ENCODE data around the gene KLHL3. TPM values are rescaled to one million over a fixed set of nuclear protein-coding genes. Genes with fewer than 3 reads are reported as not detected.

The KLHL3 gene
- total and polyA plus RNA-seq, 9 of the 15 experiments (the other 6 are each of a cell fraction or from before 2014, with no cell fraction given): under 0.01 to 1.5 (median 0.22) TPM

DNA sequence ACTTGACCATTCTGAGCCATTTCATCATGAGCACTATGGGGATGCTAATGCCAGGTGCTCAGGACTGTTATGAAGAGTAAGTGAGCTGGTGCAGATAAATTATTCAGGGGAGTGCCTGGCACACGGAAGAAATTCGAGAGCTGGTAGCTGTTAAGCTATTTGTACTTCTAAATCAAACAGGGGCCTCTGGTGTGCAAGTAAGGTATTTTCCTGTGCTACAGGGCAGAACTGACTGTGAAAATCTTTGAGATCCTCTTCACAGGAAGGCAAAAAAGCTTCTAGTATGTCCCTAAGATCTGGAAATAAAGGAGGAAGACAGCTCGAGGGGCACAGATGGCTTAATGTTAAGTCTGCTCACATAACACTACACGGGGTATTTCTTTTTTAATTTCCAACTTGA, 130.5 kb downstream of the KLHL3 start:
- Histone ChIP-seq H3K4me1 (replicated peaks in 1 of 2; ENCODE audit: control insufficient read depth in 2 of 2, insufficient read depth in 2 of 2, low read length in 2 of 2) (no peaks in the 10 kb centered on the region), H2AFZ (ENCODE audit: low read depth, low read length) (no peak overlapping the region), H3K9me3 (replicated peaks; ENCODE audit: control insufficient read depth, insufficient read depth, low read depth, low read length) (no peaks in the 10 kb centered on the region), H3K27me3 (ENCODE audit: control insufficient read depth in 2 of 2, insufficient read depth in 2 of 2, low read length in 2 of 2) (peaks cover 9 to 27% of the 10 kb centered on the region in 2 experiments; a peak in 4 of 5 replicates), H3K36me3 (ENCODE audit: control insufficient read depth, insufficient read depth, low read length) (no peaks in the 10 kb centered on the region), H4K20me1 (replicated peaks; ENCODE audit: control insufficient read depth, insufficient read depth, low read length) (no peaks in the 10 kb centered on the region), H3K4me2 (ENCODE audit: insufficient read depth, low read length) (no peak overlapping the region), H3K9ac (ENCODE audit: insufficient read depth in 1 of 2, low read depth in 2 of 2, low read length in 2 of 2) (no peak overlapping the region), H3K4me3 (no peak overlapping the region), H3K79me2 (ENCODE audit: control insufficient read depth, insufficient read depth, low read length) (no peaks in the 10 kb centered on the region), H3K9me1 (ENCODE audit: control insufficient read depth, insufficient read depth, low read length) (no peaks in the 10 kb centered on the region), H3K27ac (ENCODE audit: extremely low read depth, low read depth, low read length) (no peak overlapping the region)
- ChIA-PET POLR2A (interaction anchor here (0.5 kb wide), 1 partner anchor 10 kb away, joined by 3 read pairs; no protein-coding TSS in a partner anchor), CTCF (ENCODE audit: low intra/inter-chr PET ratio) (no interaction called here)
- no peak for DNase-seq (ENCODE audit: extremely low read depth in 1 of 4, low spot score in 3 of 4)
- no peak for ATAC-seq
- intact Hi-C loops (cut with micrococcal nuclease) (no loop called here), in situ Hi-C loops (cut with MboI) (no loop called here)
- 0% methylated on average over 4 of the region's 4 CpGs for WGBS (ENCODE audit: insufficient coverage, low coverage, missing lambda C conversion rate)
- FAIRE-seq: no peak
- BruUV-seq (replicated peaks): no TSS peak
- TF ChIP-seq, protein P1, sequence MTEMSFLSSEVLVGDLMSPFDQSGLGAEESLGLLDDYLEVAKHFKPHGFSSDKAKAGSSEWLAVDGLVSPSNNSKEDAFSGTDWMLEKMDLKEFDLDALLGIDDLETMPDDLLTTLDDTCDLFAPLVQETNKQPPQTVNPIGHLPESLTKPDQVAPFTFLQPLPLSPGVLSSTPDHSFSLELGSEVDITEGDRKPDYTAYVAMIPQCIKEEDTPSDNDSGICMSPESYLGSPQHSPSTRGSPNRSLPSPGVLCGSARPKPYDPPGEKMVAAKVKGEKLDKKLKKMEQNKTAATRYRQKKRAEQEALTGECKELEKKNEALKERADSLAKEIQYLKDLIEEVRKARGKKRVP (CRISPR knock-in tag; IDR thresholded peaks at IDR 0.05): no peak
- TF ChIP-seq, protein P2, sequence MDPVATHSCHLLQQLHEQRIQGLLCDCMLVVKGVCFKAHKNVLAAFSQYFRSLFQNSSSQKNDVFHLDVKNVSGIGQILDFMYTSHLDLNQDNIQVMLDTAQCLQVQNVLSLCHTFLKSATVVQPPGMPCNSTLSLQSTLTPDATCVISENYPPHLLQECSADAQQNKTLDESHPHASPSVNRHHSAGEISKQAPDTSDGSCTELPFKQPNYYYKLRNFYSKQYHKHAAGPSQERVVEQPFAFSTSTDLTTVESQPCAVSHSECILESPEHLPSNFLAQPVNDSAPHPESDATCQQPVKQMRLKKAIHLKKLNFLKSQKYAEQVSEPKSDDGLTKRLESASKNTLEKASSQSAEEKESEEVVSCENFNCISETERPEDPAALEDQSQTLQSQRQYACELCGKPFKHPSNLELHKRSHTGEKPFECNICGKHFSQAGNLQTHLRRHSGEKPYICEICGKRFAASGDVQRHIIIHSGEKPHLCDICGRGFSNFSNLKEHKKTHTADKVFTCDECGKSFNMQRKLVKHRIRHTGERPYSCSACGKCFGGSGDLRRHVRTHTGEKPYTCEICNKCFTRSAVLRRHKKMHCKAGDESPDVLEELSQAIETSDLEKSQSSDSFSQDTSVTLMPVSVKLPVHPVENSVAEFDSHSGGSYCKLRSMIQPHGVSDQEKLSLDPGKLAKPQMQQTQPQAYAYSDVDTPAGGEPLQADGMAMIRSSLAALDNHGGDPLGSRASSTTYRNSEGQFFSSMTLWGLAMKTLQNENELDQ (CRISPR knock-in tag; IDR thresholded peaks at IDR 0.05; ENCODE audit: borderline replicate concordance): no peak
- TF ChIP-seq, protein P3, sequence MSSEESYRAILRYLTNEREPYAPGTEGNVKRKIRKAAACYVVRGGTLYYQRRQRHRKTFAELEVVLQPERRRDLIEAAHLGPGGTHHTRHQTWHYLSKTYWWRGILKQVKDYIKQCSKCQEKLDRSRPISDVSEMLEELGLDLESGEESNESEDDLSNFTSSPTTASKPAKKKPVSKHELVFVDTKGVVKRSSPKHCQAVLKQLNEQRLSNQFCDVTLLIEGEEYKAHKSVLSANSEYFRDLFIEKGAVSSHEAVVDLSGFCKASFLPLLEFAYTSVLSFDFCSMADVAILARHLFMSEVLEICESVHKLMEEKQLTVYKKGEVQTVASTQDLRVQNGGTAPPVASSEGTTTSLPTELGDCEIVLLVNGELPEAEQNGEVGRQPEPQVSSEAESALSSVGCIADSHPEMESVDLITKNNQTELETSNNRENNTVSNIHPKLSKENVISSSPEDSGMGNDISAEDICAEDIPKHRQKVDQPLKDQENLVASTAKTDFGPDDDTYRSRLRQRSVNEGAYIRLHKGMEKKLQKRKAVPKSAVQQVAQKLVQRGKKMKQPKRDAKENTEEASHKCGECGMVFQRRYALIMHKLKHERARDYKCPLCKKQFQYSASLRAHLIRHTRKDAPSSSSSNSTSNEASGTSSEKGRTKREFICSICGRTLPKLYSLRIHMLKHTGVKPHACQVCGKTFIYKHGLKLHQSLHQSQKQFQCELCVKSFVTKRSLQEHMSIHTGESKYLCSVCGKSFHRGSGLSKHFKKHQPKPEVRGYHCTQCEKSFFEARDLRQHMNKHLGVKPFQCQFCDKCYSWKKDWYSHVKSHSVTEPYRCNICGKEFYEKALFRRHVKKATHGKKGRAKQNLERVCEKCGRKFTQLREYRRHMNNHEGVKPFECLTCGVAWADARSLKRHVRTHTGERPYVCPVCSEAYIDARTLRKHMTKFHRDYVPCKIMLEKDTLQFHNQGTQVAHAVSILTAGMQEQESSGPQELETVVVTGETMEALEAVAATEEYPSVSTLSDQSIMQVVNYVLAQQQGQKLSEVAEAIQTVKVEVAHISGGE (CRISPR knock-in tag; IDR thresholded peaks at IDR 0.05): no peak
- TF ChIP-seq, protein P4, sequence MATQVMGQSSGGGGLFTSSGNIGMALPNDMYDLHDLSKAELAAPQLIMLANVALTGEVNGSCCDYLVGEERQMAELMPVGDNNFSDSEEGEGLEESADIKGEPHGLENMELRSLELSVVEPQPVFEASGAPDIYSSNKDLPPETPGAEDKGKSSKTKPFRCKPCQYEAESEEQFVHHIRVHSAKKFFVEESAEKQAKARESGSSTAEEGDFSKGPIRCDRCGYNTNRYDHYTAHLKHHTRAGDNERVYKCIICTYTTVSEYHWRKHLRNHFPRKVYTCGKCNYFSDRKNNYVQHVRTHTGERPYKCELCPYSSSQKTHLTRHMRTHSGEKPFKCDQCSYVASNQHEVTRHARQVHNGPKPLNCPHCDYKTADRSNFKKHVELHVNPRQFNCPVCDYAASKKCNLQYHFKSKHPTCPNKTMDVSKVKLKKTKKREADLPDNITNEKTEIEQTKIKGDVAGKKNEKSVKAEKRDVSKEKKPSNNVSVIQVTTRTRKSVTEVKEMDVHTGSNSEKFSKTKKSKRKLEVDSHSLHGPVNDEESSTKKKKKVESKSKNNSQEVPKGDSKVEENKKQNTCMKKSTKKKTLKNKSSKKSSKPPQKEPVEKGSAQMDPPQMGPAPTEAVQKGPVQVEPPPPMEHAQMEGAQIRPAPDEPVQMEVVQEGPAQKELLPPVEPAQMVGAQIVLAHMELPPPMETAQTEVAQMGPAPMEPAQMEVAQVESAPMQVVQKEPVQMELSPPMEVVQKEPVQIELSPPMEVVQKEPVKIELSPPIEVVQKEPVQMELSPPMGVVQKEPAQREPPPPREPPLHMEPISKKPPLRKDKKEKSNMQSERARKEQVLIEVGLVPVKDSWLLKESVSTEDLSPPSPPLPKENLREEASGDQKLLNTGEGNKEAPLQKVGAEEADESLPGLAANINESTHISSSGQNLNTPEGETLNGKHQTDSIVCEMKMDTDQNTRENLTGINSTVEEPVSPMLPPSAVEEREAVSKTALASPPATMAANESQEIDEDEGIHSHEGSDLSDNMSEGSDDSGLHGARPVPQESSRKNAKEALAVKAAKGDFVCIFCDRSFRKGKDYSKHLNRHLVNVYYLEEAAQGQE (IDR thresholded peaks at IDR 0.05; ENCODE audit: borderline replicate concordance): no peak
- TF ChIP-seq, protein P4 (CRISPR knock-in tag; IDR thresholded peaks at IDR 0.05; ENCODE audit: low read depth): no peak
- TF ChIP-seq NR2F6 (CRISPR knock-in tag; IDR thresholded peaks at IDR 0.05) (no peak), NBN (IDR thresholded peaks at IDR 0.05; ENCODE audit: low read depth) (no peak)
